ENCODE results near the gene PHYKPL.
A peak's percentile ranks its signal among the peaks of the same experiment; 100 is the strongest.
"Not testable (repeated sequence)": the region's sequence is repeated elsewhere in the genome, so short reads cannot be mapped to it uniquely, and the experiment has no call there.

The PHYKPL gene

DNA sequence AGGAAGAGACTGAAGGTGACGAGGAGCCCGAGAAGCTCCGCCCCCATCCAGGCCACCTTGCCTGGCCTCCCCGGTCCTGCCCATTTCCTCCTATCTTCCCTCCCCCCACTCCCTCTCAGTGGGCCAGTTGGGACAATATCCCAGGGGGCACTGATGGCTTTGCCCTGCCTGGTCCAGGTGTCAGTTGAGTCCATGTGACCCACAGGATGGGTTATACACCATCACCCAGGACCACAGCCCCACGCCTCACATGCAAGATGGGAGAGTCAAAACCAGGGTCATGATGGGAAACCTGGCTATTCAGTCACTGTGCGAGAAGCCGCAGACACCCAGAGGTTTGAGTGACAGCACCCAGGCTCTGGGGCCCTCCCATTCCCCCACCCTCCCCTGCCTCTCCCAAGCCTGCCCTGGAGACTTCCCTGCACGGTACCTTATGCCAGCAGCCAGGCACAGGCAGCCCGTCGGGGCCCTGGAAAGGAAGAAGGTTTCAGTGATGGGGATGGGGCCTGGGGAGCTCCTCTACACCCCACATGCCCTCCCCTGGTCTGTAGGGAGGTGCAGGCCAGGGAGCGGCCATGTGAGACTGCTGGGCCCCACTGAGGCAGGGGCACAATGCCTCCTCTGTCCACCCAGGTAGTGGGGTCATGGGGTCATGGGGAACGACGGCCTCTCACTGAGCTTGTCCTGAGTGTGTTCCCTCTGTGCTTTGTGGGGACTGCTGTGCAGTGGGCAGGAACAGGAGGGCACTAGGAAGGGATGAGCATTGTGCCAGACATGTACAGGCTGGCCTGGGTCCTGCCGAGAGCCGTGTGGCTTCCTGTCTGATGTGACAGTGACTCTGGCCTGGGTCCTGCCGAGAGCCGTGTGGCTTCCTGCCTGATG, 6.3 kb upstream of the PHYKPL start:
- no peak for DNase-seq

- no peak for DNase-seq
Observed at GRCh38 chr5:178238313-178238635, 5.7 kb upstream of the PHYKPL start.

- peak; percentile 77 for DNase-seq
Observed at GRCh38 chr5:178237431-178238312, 5.1 kb upstream of the PHYKPL start.

- peak; percentile 80 for DNase-seq
Observed at GRCh38 chr5:178236679-178237078, 4.1 kb upstream of the PHYKPL start.

- no peak for DNase-seq
Observed at GRCh38 chr5:178236126-178236525, 3.5 kb upstream of the PHYKPL start.

- peak; percentile 54 for DNase-seq
Observed at GRCh38 chr5:178235588-178235974, 3.0 kb upstream of the PHYKPL start.

- DNase-seq, result peak; percentile 78
Observed at GRCh38 chr5:178234750-178235587, 2.4 kb upstream of the PHYKPL start.

GRCh38 chr5:178234121-178234749, 1.6 kb upstream of the PHYKPL start:
- no peak for DNase-seq

GRCh38 chr5:178232920-178233429, 373 bp upstream of the PHYKPL start:
- DNase-seq, result no peak

GRCh38 chr5:178231539-178232123, 971 bp downstream of the PHYKPL start:
- DNase-seq, result no peak

- peak; percentile 37 for DNase-seq
Observed at GRCh38 chr5:178230879-178231538, 1.6 kb downstream of the PHYKPL start.

GRCh38 chr5:178229861-178230260, 2.7 kb downstream of the PHYKPL start:
- DNase-seq, result no peak

DNA sequence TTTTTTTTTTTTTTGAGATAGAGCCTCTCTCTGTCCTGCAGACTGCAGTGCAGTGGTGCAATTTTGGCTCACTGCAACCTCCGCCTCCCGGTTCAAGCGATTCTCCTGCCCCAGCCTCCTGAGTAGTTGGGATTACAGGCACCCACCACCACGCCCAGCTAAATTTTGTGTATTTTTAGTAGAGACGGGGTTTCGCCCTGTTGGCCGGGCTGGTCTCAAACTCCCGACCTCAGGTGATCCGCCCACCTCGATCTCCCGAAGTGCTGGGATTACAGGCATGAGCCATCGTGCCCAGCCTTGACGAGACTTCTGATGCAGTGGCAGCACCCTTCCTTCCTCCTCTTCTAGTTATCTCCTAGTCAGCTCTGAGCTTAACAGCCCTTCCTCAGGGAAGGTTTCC, 3.5 kb downstream of the PHYKPL start:
- not testable (repeated sequence) for DNase-seq

DNA sequence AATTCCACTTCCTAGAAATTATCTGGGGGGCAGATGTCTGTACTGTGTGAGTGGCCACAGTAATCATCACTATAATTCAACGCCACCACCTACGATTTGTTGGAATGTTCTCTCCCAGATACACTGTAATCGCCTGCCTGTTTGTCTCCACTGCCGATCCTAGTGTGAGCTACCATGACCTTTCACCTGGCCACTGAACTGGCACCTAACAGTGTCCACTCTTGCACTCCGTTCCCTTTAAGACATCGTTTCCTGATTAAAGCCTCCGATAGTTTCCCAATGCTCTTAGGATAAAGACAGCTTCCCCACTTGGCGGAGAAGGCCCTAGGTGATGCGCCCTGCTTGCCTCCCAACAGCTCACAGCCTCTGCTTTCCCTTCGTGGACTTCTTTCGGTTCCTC, 4.0 kb downstream of the PHYKPL start:
- no peak for DNase-seq

DNA sequence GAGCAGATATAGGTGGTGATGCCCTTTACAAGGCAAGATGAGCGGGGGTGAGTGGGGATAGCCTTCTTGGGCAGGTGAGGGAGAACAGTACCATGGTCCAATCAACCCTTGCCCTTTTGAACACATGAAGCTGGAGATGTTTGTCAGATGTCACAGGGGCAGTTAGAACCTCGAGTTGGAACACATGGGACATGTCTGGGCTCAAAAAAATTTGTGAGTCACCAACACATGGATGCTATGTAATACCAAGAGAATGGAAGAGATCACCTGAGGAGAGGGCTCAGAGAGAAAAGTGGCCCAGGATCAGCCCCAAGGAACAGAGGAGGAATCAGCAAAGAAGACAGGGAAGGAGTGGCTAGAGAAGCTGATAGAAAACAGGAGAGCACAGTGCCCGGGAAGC, 4.7 kb downstream of the PHYKPL start:
- no peak for DNase-seq

DNA sequence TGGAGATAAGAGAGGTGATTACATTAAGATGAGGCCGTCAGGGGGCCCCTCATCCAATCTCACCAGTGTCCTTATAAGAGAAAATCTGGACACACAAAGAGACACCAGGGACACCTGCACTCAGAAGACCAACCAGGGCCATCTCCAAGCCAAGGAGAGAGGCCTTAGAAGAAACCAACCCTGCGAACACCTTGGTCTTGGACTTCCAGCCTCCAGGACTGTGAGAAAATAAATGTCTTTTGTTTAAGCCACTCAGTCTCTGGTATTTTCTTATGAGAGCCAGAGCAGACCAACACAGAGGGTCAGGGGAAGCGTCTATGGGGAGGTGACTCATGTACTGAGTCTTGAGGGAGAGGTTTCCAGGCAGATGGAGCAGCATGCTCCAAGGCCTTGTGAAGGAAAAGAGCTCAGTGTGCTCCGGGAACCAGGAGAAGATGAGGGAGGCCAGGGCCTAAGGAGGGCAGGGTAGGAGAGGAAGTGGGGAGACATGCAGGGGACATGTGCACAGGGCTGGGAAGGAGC, 5.4 kb downstream of the PHYKPL start:
- DNase-seq, result no peak

GRCh38 chr5:178225174-178225573, 7.4 kb downstream of the PHYKPL start:
- DNase-seq, result no peak

DNA sequence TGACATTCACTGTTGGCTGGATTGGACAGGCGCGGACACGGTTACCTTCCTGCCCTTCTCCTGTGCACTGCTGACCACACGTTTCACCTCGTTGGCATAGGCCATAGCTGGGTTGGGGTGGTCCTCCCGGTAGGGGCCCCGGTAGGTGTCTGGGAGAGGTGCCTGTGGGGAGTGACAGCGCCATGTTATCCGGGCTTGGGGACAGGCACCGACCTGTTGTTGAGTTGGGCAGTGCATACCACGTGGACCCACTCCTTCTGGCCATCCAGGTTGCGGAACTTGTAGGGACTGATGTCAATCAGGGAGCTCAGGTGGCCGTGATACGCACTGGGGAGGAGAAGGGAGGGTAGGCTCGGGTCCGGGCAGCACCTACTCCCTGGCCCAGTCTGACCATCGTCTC, 8.2 kb downstream of the PHYKPL start:
- DNase-seq, result no peak

- no peak for DNase-seq
Observed at GRCh38 chr5:178223828-178224335, 8.7 kb downstream of the PHYKPL start.

GRCh38 chr5:178223196-178223773, 9.3 kb downstream of the PHYKPL start:
- no peak for DNase-seq

- no peak for DNase-seq
Observed at GRCh38 chr5:178222292-178222691, 10.3 kb downstream of the PHYKPL start.

All from suppressor macrophage treated with lipopolysaccharide for 4 hours (primary cell).